ENCODE results near the gene TMC3. TPM values are rescaled to one million over a fixed set of nuclear protein-coding genes. Genes with fewer than 3 reads are reported as not detected.

The TMC3 gene
- total and polyA plus RNA-seq, 10 of the 15 experiments (the other 5 are each of a cell fraction or from before 2014, with no cell fraction given), result 0.03 to 0.04 (median 0.04) TPM; not detected in 7

GRCh38 chr15:81304226-81304625, 69.8 kb downstream of the TMC3 start (continued):
- TF ChIP-seq EZH2 (IDR thresholded peaks at IDR 0.05; ENCODE audit: borderline replicate concordance, control insufficient read depth, low read depth, low read length), result no peak
- TF ChIP-seq E4F1 (IDR thresholded peaks at IDR 0.05; ENCODE audit: borderline replicate concordance, partially characterized antibody), result no peak
- no peak for TF ChIP-seq KAT2A (conservative IDR thresholded peaks at IDR 0.05; ENCODE audit: control insufficient read depth, low read depth, low read length)
- no peak for TF ChIP-seq TCF3 (IDR thresholded peaks at IDR 0.05; ENCODE audit: borderline replicate concordance, insufficient read depth, low read depth, low read length)
- TF ChIP-seq PAX5 (IDR thresholded peaks at IDR 0.05; ENCODE audit: borderline replicate concordance, low read depth, low read length), result no peak
- TF ChIP-seq USF2 (IDR thresholded peaks at IDR 0.05; ENCODE audit: borderline replicate concordance, low read depth, low read length), result no peak
- no peak for TF ChIP-seq BRCA1 (IDR thresholded peaks at IDR 0.05; ENCODE audit: low read depth, low read length)
- TF ChIP-seq ATF3 (IDR thresholded peaks at IDR 0.05; ENCODE audit: borderline replicate concordance, extremely low read depth, low read depth, low read length), result no peak
- peak; percentile 28; the same call in 1 of the 2 replicates for TF ChIP-seq MAX (IDR thresholded peaks at IDR 0.05; ENCODE audit: low read depth, low read length)
- no peak for TF ChIP-seq GATAD2B (conservative IDR thresholded peaks at IDR 0.05; ENCODE audit: low read depth)
- no peak for TF ChIP-seq FOXK2 (IDR thresholded peaks at IDR 0.05)
